GM12892 (cell line): Measurements from ENCODE around the gene CBX5.

Experiments used
- POLR2A ChIP-seq: IDR thresholded peaks from 2 replicates; pipeline ENCODE4 v1.6.1; 2011; ENCODE audit warnings: low read depth, low read length, control low read depth
- POLR2AphosphoS5 ChIP-seq: IDR thresholded peaks from 2 replicates; pipeline ENCODE4 v1.6.1; 2011; ENCODE audit warnings: low read depth, low read length, control low read depth

DNA sequence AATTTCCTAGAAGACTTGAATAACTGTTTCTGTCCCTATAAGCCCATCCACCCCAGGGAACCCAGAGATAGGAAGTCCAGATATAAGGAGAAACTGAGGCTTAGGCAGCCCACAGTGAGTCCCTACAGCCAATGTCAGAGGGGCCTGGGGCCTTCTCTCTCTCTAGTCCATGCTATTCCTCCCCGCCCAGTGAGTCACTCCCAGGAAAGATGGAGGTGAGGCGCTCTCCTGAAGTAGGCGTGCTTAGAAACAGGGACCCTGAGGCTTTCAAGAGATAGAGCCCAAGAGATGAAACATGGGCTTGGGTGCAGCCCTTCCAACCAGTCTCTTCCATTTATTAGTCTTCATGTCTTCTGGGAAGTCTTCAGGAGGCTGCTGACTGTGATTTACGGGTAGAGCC lies 88.8 kb downstream of the CBX5 start:
- TF ChIP-seq POLR2A (no peak), POLR2AphosphoS5 (no peak)
